A172 (cell line): ENCODE results near the gene CXCL12. TPM values are rescaled to one million over a fixed set of nuclear protein-coding genes. Genes with fewer than 3 reads are reported as not detected.
A peak's percentile ranks its signal among the peaks of the same experiment; 100 is the strongest.

Source experiments
- DNase-seq: peaks from one replicate; pipeline ENCODE4 v3.0.0-alpha.2; 2015; ENCODE audit warnings: low spot score
- total RNA-seq: library from RNA; depleted of rRNA; stranded (reverse); fragments of >200 nt; shearing (Covaris generic); gene quantifications from 2 replicates; pipeline ENCODE4 v1.2.3, GENCODE V29; 2014; rRNA removed

Gene CXCL12
- 0.02 TPM in 1 of 2 replicates, not detected in the other for total RNA-seq

- DNase-seq: no peak
These were observed at the start of gene CXCL12 for GRCh38 chr10:44385026-44385695. Gene CXCL12 (minus strand): TSS chr10:44385097. CDS start chr10:44385005, 92 bp downstream.

GRCh38 chr10:44427479-44427878, 42.6 kb upstream of the CXCL12 start:
- no peak for DNase-seq

GRCh38 chr10:44427037-44427436, 42.1 kb upstream of the CXCL12 start:
- DNase-seq: no peak

GRCh38 chr10:44426247-44427034, 41.5 kb upstream of the CXCL12 start:
- no peak for DNase-seq

DNA sequence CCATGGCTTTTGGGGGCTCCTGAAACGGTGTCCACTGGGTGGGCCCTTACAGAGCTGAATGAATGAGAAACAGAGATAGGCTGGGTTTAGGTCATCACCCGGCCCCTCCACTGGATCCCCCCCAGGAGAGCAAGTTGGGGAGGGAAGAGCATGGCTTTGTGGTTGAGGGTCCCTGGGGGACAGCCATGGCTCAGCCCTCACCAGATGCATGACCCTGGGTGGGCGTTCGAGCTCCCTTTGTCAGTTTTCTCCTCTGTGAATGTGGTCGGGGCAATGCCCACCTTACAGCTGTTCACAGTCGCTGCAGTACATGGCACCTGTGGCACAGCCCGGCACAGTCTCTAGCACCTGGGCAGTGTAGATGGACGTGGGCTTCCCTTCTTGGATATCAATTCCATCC, 40.6 kb upstream of the CXCL12 start:
- DNase-seq: no peak

GRCh38 chr10:44424957-44425356, 40.1 kb upstream of the CXCL12 start:
- DNase-seq: no peak

GRCh38 chr10:44424298-44424697, 39.4 kb upstream of the CXCL12 start:
- no peak for DNase-seq

GRCh38 chr10:44422570-44423101, 37.7 kb upstream of the CXCL12 start:
- DNase-seq: no peak

- DNase-seq: no peak
These were observed 37.3 kb upstream of the CXCL12 start for GRCh38 chr10:44422153-44422552.

- DNase-seq: no peak
These were observed 35.1 kb upstream of the CXCL12 start for GRCh38 chr10:44419790-44420549.

- DNase-seq: no peak
These were observed 33.7 kb upstream of the CXCL12 start for GRCh38 chr10:44418637-44419036.

- no peak for DNase-seq
These were observed 32.9 kb upstream of the CXCL12 start for GRCh38 chr10:44417761-44418160.

- no peak for DNase-seq
These were observed 32.0 kb upstream of the CXCL12 start for GRCh38 chr10:44416936-44417335.

GRCh38 chr10:44416021-44416771, 31.3 kb upstream of the CXCL12 start:
- DNase-seq: no peak

DNA sequence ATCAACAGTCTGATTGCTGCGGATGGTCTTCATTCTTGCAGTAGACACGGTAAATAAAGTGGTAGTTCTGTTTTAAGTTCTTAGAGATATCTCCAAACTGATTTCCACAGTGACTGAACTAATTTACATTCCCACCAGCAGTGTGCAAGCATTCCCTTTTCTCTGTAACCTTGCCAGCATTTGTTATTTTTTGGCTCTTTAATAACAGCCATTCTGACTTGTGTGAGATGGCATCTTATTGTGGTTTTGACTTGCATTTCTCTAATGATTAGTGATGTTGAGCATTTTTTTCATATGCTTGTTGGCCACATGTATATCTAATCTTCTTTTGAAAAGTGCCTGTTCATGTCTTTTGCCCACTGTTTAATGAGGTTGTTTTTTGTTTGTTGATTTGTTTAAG, 30.2 kb upstream of the CXCL12 start:
- DNase-seq: no peak

- peak; percentile 64 for DNase-seq
These were observed 28.5 kb upstream of the CXCL12 start for GRCh38 chr10:44413416-44413815.

DNA sequence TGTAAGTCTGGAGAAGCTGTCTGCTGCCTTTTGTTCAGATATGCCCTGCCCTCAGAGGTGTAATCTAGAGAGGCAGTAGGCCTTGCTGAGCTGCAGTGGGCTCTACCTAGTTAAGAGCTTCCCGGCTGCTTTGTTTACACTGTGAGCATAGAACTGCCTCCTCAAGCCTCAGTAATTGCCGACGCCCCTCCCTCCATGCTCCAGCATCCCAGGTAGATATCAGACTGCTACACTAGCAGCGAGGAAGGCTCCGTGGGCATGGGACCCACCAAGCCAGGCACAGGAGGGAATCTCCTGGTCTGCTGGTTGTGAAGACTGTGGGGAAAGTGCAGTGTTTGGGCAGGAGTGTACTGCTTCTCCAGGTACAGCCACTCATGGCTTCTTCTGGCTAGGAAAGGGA, 26.4 kb upstream of the CXCL12 start:
- no peak for DNase-seq

GRCh38 chr10:44404741-44405437, 20.0 kb upstream of the CXCL12 start:
- no peak for DNase-seq

DNA sequence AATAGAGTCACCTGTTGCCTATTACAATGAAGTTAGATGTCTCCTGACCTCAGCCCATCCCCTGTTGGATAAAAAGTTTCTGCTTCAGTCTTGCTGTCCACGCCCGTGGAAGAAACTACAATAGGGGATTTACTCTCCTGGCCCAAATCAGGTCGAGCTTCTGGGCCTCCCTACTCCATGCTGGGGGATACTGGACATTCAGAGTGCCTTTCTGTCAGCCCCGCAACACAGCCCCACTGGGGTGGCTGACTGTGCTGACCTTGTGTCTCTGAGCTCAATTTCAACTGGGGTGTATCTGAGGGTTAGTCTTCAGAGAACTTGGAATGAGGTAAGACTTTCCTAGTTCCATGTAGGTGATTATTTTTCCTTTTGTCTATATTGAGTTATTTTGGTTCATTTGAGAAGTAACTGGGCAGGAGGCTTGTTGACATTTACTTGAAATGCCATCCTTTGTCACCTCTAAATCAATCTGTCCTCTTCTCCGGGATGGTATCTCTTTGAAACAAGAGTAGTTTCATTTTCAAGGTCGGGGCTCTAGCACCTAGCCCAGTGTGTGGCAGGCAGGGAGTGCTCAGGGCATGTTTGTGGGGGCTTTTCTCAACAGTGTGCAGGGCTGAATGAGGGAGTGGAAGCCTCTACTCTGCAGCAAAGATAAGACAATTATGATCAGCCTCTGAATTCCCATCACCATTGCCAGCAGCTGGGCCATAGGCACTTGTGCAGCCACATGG, 17.7 kb upstream of the CXCL12 start:
- no peak for DNase-seq

DNA sequence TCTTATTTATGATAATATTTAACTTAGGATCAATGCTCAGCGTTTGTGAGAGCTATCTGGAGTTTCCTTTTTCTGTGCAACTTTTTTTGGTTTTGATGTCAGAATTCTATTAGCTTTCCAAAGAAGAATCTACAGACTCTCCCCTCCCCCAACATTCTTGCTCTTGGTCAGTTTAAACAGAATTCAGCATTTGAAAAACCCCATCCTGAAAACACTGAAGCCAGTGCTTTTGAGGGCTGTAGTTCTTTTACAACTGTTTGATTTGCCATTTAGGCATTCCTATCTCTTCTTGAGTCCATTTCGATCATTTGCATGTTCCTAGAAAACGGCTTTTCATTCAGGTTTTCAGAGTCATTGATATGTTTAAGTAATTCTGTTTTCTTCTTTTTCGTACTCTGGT, 15.6 kb upstream of the CXCL12 start:
- DNase-seq: no peak
